ENCODE results near the gene PTH.

DNA sequence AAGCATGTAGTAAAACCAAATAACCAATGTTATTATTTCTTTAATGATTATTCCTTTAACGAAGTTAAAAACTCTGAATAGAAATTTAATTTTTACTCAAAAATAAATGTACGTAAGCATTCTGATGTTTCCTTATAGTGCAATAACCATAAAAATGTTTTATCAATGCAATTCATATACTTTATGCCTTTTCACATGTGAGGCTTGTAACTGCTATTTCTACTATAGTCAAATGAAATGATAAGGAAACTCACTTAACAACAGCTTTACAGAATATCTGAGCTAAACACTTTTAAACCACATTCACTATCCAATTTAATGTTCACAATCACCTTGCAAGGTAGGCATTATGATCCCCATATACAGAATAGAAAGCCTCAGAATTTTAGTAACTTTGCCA is 50.2 kb downstream of the PTH start:
- TF ChIP-seq, protein P1, sequence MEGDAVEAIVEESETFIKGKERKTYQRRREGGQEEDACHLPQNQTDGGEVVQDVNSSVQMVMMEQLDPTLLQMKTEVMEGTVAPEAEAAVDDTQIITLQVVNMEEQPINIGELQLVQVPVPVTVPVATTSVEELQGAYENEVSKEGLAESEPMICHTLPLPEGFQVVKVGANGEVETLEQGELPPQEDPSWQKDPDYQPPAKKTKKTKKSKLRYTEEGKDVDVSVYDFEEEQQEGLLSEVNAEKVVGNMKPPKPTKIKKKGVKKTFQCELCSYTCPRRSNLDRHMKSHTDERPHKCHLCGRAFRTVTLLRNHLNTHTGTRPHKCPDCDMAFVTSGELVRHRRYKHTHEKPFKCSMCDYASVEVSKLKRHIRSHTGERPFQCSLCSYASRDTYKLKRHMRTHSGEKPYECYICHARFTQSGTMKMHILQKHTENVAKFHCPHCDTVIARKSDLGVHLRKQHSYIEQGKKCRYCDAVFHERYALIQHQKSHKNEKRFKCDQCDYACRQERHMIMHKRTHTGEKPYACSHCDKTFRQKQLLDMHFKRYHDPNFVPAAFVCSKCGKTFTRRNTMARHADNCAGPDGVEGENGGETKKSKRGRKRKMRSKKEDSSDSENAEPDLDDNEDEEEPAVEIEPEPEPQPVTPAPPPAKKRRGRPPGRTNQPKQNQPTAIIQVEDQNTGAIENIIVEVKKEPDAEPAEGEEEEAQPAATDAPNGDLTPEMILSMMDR (conservative IDR thresholded peaks at IDR 0.05; ENCODE audit: low read length): no peak
- TF ChIP-seq EZH2phosphoT487 (IDR thresholded peaks at IDR 0.05; ENCODE audit: borderline replicate concordance): no peak
